Retinal pigment epithelial cell (primary cell): Measurements from ENCODE around the gene TTC23L.

Source experiments
- DNase-seq: peaks from one replicate; pipeline ENCODE4 v3.0.0-alpha.2; 2010; ENCODE audit warnings: low read depth
- H3K4me3 ChIP-seq: 2 replicates; pipeline ENCODE4 v1.5.1; 2011; ENCODE audit warnings: mild to moderate bottlenecking, low read length, control low read depth, moderate library complexity
- CTCF ChIP-seq: conservative IDR thresholded peaks from 2 replicates; pipeline ENCODE4 v1.5.1; 2011; ENCODE audit warnings: low read depth, low read length, control low read depth, inconsistent platforms

Gene TTC23L

GRCh38 chr5:34844999-34845398 is 6.0 kb downstream of the TTC23L start:
- no peak overlapping the region for H3K4me3 ChIP-seq
- no peak for TF ChIP-seq CTCF
- no peak for DNase-seq

DNA sequence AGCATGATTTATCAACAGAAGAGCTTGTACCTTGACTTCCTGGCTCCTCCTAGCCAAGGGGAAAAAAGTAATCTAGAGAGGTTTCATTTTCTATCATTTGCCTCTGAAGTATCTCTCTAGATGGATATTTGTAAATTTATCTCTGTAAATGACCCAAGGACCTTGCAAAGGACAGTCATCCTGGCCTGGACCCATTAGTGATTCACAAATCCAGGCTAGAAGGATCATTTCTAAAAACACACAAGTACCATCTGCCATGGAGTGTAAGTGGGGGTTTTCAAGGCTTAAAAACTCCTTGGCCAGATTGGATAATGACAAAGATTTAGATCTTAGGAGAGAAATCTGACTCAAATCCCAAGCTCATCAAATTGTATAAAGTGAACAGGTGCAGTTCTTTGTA is 8.1 kb downstream of the TTC23L start:
- DNase-seq, result no peak
- TF ChIP-seq CTCF, result no peak
- no peak overlapping the region for H3K4me3 ChIP-seq

- DNase-seq, result no peak
- TF ChIP-seq CTCF, result no peak
Measured at GRCh38 chr5:34847552-34847951, 8.6 kb downstream of the TTC23L start.

GRCh38 chr5:34848230-34848629 is 9.3 kb downstream of the TTC23L start:
- no peak for DNase-seq
- H3K4me3 ChIP-seq, result no peak overlapping the region
- no peak for TF ChIP-seq CTCF

More at GRCh38 chr5:34847552-34847951, 8.6 kb downstream of the TTC23L start:
- no peak overlapping the region for H3K4me3 ChIP-seq

DNA sequence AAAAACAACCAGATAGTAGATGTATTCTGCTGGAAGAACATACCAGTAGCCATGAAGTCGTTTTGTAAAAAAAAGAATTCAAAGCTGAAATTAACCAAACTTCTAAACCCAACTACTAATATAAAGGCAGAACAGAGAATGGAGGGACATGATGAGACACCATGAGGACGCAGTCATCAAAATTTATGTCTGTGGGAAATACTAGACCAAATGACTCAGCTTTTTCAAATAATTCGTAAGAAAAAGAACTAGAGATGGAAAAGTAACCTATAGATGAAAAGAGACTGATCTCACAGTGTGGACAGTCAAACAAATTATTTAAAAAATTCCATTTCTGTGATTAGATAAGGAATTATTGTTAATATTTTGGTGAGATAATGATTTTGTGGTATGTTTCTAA is 10.3 kb downstream of the TTC23L start:
- no peak overlapping the region for H3K4me3 ChIP-seq
- DNase-seq, result no peak
- TF ChIP-seq CTCF, result no peak

GRCh38 chr5:34854459-34855174 is 15.7 kb downstream of the TTC23L start:
- DNase-seq, result peak; percentile 72
- no peak for TF ChIP-seq CTCF

GRCh38 chr5:34857161-34857560 is 18.2 kb downstream of the TTC23L start:
- no peak overlapping the region for H3K4me3 ChIP-seq
- DNase-seq, result no peak
- TF ChIP-seq CTCF, result no peak

More at GRCh38 chr5:34854459-34855174, 15.7 kb downstream of the TTC23L start:
- no peak overlapping the region for H3K4me3 ChIP-seq
